Midbrain (tissue), 1 donor: ENCODE data around the gene PRM2.

Experiments
- DNase-seq: peaks from one replicate; lab custom pipeline; 2025; lab: John Stamatoyannopoulos, UW

The PRM2 gene

DNA sequence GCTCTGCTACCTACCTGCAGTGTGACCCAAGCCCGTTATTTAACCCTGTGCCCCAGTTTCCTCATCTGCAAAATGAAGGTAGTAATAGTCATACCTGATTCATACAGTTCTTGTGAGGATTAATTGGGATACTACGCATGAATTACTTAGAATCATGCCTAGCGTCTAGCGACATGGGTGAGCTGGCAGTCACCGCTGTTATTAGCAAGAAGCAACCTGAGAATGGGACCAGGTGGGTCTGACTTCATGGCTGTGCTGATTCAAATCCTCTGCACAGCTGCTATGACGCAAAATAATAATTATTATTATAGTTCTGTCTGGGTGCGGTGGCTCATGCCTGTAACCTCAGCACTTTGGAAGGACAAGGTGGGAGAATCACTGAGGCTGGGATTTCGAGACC lies 28.1 kb downstream of the PRM2 start:
- DNase-seq = no peak

DNA sequence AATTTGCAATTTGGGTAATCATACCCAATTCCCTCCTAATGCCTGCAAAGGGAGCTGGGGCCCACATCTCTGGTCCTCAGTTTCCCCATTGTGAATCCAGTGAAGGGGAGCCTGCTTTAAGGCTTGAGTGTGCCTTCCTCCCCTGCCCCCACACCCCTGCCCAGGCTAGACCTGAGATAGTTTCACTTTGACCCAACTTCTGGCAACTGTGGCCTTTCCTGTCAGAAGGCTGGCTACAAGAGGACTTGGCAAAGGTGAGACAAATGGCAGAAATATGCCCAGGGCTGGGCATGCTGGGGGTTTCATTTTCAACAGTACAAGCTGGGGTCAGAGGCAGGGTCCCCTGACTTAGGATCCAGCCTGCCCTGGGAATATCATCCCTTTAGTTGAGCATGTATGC lies 30.3 kb downstream of the PRM2 start:
- no peak for DNase-seq

DNA sequence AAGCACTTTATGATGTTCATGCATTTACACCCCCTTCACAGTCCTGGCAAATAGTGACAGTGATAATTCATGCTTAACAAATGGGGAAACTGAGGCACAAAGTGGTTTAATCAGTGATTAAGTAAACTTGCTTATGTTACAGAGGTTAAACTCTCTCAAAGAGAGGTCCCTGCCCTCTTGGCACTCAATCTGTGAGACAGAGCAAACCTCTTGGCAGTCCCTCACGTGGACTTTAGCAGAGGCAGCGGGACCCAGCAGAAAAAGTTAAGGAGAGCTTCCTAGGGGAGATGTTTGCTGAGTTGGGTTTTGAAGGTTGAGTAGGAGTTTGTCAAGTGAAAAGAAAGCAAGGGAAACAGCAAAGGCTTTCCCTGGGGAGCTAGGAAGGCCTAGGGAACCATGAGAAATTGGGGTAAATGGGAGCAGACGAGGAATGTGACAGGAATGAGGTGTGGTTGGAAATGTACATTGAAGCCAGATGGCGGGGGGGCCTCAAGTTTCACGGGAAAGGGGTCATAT lies 31.0 kb downstream of the PRM2 start:
- DNase-seq = no peak

DNA sequence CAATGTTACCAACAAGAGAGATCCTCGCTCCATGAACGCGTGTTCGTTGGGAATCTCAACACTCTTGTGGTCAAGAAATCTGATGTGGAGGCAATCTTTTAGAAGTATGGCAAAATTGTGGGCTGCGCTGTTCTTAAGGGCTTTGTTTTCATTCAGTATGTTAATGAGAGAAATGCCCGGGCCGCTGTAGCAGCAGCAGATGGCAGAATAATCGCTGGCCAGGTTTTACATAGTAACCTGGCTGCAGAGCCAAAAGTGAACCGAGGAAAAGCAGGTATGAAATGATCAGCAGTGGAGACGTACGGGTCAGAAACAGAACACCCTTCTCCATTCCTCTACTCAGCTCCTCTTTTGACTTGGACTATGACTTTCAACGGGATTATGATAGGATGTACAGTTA lies 33.6 kb downstream of the PRM2 start:
- no peak for DNase-seq

DNA sequence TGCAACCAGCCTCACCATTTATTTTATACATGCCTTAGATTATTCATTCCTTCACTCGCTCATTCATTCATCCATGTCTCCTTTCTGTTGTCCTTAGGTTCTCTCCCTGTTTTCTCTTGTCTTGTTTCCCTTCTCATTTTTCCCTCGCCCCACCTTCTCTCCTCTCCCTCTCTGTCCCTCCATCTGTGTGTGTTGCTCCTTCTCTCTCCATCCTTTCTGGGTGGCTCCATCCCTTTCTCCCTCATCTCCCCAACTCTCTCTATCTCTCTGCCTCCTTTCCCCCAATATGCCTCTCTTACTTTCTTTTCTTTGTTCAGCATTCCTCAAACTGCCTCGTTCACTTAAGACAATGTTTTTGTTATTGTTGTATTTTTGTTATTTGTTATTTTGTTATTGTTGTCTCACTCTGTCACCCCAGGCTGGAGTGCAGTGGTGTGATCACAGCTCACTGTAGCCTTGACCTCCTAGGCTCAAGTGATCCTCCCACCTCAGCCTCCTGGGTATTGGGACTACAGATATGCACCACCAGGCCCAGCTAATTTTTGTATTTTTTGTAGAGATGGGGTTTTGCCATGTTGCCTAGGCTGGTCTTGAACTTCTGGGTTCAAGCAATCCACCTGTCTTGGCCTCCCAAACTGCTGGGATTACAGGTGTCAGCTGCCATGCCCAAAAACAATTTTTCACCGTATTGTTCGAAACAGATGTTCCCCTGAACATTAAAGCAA lies 34.6 kb downstream of the PRM2 start:
- DNase-seq = no peak

DNA sequence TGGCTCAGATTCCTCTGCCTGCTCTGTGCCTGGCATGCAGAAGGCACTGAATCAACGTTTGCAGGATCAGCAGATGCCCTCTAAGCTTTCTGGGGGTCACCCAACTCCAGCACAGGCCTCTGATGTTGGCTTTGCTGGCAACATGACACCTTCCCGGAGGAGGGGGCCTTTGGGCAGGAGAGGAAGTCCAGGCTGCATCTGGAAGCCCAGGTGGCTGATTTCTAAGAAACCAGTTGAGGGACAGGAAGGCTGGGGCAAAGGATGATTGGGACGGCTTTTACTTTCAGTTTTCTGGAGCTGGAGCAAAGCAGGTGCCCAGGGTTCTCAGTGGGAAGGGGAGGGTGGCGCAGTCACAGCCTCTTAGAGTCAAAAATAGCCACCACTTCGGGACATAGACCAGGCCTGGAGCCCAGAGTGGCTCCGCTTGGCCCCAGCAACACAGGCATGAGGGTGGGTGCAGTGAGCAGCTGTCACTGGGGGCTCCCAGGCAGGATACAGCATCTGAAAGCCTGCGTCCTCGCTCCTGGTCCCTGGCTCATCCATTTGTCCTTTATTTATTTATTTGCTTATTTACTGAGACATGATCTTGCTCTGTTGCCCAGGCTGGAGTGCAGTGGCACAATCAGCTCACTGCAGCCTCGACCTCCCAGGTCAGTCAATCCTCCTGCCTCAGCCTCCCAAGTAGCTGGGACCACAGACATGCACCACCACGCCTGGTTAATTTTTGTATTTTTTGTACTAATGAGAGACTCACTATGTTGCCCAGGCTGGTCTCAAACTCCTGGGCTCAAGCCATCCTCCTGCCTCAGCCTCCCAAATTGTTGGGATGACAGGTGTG lies 35.4 kb downstream of the PRM2 start:
- no peak for DNase-seq

DNA sequence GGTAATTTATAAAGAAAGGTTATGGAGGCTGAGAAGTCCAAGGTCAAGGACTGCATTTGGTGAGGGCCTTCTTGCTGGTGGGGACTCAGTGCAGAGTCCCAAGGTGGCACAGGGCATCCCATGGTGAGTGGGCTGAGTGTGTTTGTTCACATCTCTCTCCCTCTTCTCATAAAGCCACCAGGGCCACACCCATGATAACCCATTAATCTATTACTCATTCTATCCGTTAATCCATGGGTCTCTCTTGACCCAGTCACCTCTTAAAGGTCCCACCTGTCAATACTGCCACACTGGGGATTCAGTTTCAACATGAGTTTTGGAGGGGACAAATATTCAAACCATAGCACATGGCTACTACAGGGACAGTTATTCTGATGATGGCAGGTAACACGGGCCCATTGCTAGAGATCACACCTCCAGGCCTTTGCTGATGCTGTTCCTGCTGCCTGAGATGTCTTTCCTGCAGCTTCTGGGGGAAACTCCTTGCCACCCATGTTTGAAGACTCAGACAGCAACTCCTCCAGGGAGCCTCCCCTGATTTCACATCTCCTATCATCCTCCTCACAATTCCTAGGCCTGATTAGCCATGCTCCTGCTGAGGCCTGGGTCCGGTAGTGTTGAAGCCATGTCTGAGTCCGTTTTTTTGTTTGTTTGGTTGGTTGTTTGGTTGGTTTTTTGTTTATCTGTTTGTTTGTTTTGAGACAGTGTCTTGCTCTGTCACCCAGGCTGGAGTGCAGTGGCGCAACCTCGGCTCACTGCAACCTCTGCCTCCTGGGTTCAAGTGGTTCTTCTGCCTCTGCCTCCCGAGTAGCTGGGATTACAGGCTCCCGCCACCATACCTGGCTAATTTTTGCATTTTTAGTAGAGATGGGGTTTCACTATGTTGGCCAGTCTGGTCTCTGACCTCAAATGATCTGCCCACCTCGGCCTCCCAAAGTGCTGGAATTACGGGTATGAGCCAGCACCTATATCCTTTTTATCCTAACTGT lies 36.3 kb downstream of the PRM2 start:
- DNase-seq = no peak

DNA sequence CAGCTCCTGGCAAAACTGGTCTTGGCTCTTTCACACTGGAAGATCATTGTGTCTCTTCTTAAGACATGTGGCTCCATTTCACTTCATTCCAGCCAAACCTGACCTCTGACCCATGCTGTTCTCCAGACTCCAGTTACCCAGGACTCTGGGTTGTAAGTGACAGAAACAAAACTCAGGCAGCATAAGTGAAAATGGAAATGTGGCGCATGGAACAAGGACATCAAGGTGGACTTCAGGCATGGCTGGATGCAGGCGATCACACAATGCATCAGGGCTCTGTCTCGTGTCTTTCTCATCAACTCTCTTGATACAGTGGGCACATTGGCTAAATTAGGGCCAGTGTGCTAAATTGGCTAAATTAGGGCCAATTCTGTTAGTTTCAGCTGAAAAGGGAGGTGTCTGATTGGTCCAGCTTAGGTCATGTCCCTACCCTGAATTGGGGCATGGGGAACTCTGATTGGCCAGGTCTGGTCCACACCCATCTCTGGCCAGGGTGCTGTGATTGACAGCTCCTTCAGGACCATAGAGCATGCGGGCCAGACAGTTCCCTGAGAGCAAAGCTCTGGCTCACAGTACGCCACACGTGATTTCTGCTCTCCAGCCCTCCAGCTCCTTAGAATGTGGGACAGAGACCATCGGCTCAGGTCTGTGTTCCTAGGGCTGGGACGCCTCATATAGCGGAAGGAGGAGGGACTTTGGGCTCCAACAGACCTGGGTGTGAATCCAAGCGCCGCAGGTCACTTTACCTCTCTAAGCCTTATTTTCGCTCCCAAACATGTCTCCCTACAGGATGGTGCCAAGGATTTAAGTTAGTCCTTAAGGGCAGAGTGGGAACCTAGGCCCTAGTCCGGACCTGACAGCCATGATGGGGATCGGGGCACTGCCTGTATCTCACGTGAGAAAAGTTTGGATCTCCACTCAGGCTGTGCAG lies 37.7 kb downstream of the PRM2 start:
- DNase-seq = no peak

DNA sequence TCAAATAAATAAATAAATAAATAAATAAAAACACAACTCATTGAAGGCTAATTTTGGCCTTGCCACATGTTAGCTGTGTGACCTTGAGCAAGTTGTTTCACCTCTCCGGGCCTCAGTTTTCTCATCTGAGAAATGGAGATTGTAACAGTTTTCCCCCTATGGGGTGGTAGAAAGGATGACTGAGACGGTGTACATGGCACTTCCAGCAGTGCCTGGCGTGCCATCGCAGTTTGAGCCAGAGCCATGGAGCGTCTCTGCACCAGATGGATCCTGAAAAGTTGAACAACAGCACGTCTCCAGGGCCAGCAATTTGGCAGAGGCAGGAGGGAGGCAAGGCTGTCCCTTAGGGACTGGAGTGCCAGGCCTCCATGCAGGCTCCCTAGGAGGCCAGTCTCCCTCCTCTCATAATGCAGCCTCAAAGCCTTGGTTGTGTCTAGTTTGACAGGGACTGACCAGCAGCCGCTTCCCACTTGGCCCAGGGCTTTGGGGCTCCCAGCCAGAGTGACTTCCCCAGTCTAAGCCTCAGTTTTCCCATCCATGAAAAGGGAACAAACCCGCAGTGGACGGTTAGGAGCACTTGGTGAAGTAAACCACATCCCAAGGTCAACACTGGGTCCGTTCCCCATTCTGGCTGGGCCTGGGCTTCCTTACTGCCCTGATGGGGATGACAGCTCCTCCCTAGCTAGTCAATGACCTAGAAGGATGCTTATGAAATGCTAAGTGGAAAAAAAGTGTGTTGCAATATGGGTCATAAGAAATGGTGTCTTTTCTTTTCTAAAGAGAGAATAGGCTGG lies 39.6 kb downstream of the PRM2 start:
- DNase-seq = no peak

DNA sequence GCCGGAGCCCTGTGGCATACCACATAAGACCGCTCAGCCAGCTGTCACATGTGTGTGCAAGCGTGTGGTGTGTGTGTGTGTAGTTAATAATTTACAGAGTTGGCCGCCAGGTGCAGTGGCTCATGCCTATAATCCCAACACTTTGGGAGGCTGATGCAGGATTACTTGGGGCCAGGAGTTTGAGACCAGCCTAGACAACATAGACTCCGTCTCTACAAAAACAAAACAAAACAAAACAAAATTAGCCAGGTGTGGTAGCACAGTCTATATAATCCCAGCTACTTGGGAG lies 40.6 kb downstream of the PRM2 start:
- DNase-seq = no peak

DNA sequence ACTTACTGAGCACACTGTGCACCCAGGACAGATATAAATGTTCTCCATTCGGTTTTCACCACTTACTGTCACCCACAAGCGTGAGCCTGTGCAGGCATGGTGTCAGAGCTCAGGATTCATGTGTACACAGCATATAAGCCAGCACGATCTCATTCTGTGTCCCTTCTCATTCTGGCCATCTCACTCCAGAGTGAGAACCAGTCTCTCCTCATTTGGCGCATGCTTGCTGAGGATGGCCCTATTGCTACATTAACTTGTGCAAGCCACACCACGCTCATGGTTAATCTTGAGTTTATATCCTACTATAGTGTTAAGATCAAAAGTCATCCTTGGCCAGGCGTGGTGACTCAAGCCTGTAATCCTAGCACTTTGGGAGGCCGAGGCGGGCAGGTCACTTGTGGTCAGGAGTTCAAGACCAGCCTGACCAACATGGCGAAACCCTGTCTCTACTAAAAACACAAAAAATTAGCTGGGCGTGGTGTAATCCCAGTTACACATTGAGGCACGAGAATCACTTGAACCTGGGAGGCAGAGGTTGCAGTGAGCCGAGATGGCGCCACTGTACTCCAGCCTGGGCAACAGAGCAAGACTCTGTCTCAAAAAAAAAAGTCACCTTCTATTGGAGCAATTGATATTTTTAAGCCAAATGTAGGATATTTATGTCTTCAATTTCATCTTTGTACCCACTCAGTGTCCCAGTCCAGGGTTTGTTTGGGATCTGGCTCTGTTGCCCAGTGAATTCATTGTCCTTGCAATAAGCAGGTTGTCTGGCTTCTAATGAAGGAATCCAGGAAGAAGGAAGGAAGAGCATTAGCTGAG lies 41.2 kb downstream of the PRM2 start:
- no peak for DNase-seq

DNA sequence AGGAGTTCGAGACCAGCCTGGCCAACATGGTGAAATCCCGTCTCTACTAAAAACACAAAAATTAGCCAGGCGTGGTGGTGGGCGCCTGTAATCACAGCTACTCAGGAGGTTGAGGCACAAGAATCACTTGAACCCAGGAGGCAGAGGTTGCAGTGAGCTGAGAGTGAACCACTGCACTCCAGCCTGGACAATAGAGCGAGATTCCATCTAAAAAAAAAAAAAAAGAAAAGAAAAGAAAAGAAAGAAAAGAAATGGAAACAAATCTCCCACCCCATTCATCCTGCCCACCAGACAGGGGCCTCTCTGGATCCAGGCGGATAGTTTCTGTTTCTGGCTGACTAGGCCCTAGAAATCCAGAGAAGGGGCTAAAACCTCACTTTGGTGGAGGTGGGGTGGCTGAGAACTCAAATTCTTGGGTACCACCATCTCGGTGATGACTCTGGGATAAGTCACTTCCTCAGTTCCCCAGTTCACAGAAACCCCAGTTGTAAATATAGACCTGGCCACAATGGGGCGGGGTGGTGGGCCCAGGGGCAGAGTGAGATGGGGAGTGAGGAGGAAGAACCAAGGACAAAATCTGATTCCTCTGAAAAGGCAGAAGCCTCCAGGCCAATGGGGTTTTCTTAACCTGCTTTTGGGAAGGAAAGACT lies 42.4 kb downstream of the PRM2 start:
- no peak for DNase-seq

DNA sequence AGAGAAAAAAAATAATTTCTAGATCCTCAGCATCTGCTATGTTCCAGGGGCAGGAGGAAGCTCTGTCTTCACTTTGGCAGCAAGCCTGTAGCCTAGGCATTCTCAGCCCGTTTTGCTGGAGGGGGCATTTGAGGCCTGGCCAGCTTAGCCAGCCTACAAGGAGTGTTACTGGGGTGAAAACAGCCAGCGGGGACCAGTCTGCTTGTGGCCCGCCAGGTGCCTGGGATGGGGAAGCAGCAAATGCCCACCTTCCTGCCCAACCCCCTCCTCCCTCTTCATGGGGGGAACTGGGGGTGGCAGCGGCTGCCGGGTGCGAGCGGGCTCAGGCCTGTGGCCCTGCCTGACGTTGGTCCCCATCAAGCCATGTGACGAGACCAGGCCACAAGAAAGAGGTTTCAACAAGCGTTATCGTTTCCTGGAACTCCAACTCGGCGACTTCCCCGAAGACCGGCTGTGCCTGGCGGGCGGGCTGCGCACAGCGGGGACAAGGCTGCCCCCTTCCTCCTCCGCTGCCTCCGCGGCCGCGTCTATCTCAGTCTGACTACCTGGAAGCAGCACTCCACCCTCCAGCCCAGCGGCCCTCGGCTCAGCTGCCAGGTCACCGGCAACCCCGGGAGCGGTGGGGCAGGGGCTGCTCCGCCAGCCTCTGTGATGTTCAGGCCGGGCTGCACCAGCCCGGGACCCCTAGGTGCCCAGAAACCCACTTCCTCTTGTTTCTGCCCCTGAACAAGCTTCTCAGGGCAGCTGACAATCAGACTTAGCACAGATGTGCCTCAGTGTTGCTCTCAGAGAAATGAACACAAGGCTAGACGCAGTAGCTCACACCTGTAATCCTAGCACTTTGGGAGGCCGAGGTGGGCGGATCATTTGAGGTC lies 43.2 kb downstream of the PRM2 start:
- DNase-seq = peak; percentile 6

DNA sequence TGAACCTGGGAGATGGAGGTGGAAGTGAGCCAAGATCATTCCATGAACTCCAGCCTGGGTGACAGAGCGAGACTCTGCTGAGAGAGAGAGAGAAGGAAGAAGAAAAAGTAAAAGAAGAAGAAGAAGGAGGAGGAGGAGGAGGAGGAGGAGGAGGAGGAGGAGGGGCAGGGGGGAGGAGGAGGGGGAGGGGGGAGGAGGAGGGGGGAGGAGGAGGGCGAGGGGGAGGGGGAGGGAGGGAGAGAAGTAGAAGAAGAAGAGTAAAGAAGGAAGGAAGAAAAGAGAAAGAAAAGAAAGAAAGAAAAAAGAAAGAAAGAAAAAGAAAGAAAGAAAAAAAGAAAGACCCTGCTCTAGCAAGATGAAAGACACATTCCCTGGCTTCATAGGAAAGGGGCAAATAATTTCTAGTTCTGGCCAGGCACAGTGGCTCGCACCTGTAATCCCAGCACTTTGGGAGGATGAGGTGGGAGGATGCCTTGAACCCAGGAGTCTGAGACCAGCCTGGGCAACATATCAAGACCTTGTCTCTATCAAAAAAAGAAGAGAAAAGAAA lies 43.9 kb downstream of the PRM2 start:
- DNase-seq = no peak

DNA sequence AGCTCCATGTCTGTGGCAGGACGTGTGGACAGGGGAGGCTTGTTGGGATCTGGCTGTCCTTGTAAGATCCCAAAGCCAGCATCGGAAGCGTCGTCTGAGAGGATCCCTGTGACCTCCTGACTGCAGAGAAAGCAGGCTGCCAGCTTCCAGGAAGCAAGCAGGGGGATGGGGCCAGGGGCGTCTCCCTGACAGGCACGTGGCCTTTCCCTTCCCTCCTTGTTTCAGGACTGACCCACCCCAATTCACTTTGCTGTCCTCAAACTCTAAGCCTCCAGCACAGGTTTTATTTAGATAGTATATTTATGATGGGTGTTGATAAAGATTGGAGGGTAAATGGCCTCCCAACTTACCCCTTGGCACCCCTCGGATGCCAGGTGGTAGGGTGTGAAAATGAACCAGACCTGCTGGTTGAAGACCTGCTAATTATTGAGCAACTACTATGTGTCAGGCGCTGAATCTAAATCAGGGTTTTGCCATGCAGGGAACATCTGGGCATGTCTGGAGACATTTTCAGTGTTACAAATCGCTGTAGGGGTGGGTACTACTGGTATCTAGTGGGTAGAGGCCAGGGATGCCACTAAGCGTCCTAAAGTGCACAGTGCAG lies 44.8 kb downstream of the PRM2 start:
- DNase-seq = no peak

DNA sequence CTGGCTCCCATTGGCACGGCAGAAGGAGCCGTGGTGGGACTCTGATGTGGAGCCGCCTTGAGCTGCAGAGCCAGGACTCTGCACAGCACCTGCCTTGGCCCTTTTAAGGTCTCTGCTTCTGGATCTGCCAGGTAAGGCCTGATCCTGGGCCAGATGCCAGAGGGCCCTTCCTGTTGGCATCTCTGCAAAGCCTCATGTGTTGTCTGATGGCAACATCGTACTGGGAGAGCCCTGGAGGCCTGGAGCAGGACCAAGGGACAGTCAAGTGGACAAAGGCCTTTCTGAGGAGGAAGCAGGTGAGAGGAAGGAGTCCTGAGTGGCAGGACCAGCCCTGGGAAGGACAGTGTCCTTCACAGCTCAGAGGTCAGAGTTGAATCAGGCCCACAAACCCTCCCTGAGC lies 46.4 kb downstream of the PRM2 start:
- DNase-seq = no peak

DNA sequence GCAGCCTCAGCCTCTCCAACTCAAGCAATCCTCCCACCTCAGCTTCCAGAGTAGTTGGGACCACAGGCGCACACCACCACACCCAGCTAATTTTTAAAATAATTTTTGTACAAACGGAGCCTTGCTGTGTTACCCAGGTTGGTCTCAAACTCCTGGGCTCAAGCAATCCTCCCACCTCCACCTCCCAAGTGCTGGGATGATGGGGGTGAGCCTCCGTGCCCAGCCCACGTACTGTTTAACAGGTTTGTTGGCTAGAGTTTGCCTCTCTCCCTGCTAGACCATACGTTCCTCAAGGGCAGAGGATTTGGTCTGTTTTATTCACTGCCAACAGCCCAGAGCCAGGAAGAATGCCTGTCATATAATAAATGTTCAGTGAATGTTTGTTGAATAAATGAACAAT lies 46.8 kb downstream of the PRM2 start:
- DNase-seq = no peak
